ENCODE data around the gene BRS3. TPM values are rescaled to one million over a fixed set of nuclear protein-coding genes. Genes with fewer than 3 reads are reported as not detected.

The BRS3 gene
- total and polyA plus RNA-seq, 10 of the 15 experiments (the other 5 are each of a cell fraction or from before 2014, with no cell fraction given): not detected

DNA sequence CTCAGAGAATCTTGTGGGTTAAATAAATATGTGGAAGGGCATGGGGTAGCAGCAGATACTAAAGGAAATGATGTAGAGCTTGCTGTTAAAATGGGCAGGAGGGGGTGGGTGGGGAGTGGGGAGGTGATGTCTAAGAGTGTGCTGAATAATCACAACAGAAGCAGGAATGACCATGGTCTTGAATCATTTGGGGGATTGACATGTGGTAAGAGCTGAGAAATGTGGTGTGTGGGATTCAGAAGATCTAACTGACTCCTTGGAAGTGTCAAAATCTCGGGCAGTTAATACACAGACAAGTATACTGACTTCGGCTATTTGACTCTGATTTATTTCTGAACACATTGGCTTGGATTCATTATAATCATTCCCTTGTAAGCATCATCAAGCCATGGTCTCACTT, 51.1 kb downstream of the BRS3 start (continued):
- no peak for TF ChIP-seq ZBTB4 (CRISPR knock-in tag; IDR thresholded peaks at IDR 0.05)
- TF ChIP-seq, protein P1, sequence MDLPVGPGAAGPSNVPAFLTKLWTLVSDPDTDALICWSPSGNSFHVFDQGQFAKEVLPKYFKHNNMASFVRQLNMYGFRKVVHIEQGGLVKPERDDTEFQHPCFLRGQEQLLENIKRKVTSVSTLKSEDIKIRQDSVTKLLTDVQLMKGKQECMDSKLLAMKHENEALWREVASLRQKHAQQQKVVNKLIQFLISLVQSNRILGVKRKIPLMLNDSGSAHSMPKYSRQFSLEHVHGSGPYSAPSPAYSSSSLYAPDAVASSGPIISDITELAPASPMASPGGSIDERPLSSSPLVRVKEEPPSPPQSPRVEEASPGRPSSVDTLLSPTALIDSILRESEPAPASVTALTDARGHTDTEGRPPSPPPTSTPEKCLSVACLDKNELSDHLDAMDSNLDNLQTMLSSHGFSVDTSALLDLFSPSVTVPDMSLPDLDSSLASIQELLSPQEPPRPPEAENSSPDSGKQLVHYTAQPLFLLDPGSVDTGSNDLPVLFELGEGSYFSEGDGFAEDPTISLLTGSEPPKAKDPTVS (IDR thresholded peaks at IDR 0.05; ENCODE audit: low read depth, low read length): no peak
- TF ChIP-seq STAT1 (conservative IDR thresholded peaks at IDR 0.05): no peak
- no peak for TF ChIP-seq BCL3 (IDR thresholded peaks at IDR 0.05; ENCODE audit: borderline replicate concordance, insufficient read depth, low read depth, low read length, poor library complexity, severe bottlenecking)
- no peak for TF ChIP-seq EP300 (IDR thresholded peaks at IDR 0.05; ENCODE audit: borderline replicate concordance in 1 of 2, control insufficient read depth in 1 of 2, low read depth in 2 of 2, low read length in 2 of 2)
- TF ChIP-seq JUND (IDR thresholded peaks at IDR 0.05; ENCODE audit: low read depth, low read length): no peak
- no peak for TF ChIP-seq ESRRA (IDR thresholded peaks at IDR 0.05; ENCODE audit: low read length)
- no peak for TF ChIP-seq MEF2A (IDR thresholded peaks at IDR 0.05; ENCODE audit: insufficient read depth, low read depth, low read length)
- TF ChIP-seq, protein P2, sequence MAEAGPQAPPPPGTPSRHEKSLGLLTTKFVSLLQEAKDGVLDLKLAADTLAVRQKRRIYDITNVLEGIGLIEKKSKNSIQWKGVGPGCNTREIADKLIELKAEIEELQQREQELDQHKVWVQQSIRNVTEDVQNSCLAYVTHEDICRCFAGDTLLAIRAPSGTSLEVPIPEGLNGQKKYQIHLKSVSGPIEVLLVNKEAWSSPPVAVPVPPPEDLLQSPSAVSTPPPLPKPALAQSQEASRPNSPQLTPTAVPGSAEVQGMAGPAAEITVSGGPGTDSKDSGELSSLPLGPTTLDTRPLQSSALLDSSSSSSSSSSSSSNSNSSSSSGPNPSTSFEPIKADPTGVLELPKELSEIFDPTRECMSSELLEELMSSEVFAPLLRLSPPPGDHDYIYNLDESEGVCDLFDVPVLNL (IDR thresholded peaks at IDR 0.05; ENCODE audit: low read depth, low read length): no peak
- TF ChIP-seq NFYA (IDR thresholded peaks at IDR 0.05; ENCODE audit: borderline replicate concordance, low read depth, low read length): no peak
- no peak for TF ChIP-seq FOXM1 (IDR thresholded peaks at IDR 0.05; ENCODE audit: low read depth, low read length)

All from GM12878 (cell line).